HL-60 (cell line): ENCODE data around the gene GRHL1.

Experiments
- DNase-seq, 2 experiments: peaks; one replicate each; pipeline ENCODE4 v3.0.0-alpha.2; 2010 to 2020; ENCODE audit warnings: low read depth in 1 of 2, low spot score in 1 of 2
- H3K27ac ChIP-seq: fragments of 250-450 bp; sonication (Bioruptor Pico); replicated peaks from 2 replicates; pipeline ENCODE4 v1.5.1; 2020; ENCODE audit warnings: mild to moderate bottlenecking, moderate library complexity
- H3K27me3 ChIP-seq: fragments of 250-450 bp; sonication (Bioruptor Pico); 2 replicates; pipeline ENCODE4 v1.5.1; 2021; ENCODE audit warnings: mild to moderate bottlenecking, moderate library complexity; ENCODE audit not compliant: insufficient read depth, poor library complexity, severe bottlenecking
- H3K4me3 ChIP-seq: replicated peaks from 2 replicates; pipeline ENCODE4 v1.5.1; 2011; ENCODE audit warnings: mild to moderate bottlenecking, control low read depth, low read length; ENCODE audit not compliant: insufficient read depth
- CTCF ChIP-seq: IDR thresholded peaks from one replicate; pipeline ENCODE4 v1.5.1; 2011; ENCODE audit warnings: low read length, control low read depth, inconsistent platforms; ENCODE audit not compliant: insufficient read depth
- GABPA ChIP-seq: IDR thresholded peaks from 2 replicates; pipeline ENCODE4 v1.6.1; 2012; ENCODE audit warnings: low read depth
- POLR2AphosphoS5 ChIP-seq: IDR thresholded peaks from 2 replicates; pipeline ENCODE4 v1.6.1; 2012; ENCODE audit warnings: low read depth
- REST ChIP-seq: IDR thresholded peaks from 2 replicates; pipeline ENCODE4 v1.6.1; 2012; ENCODE audit warnings: low read depth; ENCODE audit not compliant: insufficient replicate concordance
- SPI1 ChIP-seq: IDR thresholded peaks from 2 replicates; pipeline ENCODE4 v1.6.1; 2012; ENCODE audit warnings: low read depth, mild to moderate bottlenecking, borderline replicate concordance

GRHL1 gene

GRCh38 chr2:10004401-10004800 lies 52.9 kb downstream of the GRHL1 start:
- H3K27me3 ChIP-seq = no peaks in the 10 kb centered on the region
- no peak overlapping the region for H3K4me3 ChIP-seq
- no peak for DNase-seq
- no peak for TF ChIP-seq REST
- no peak for TF ChIP-seq CTCF
- TF ChIP-seq POLR2AphosphoS5 = no peak
- TF ChIP-seq GABPA = no peak
- no peak for TF ChIP-seq SPI1
- no peak overlapping the region for H3K27ac ChIP-seq

- no peak overlapping the region for H3K27ac ChIP-seq
- no peak overlapping the region for H3K4me3 ChIP-seq
- H3K27me3 ChIP-seq = no peaks in the 10 kb centered on the region
- TF ChIP-seq POLR2AphosphoS5 (no peak), CTCF (no peak), REST (no peak), GABPA (no peak), SPI1 (no peak)
- no peak for DNase-seq
Observed at GRCh38 chr2:10004836-10005235, 53.3 kb downstream of the GRHL1 start.

GRCh38 chr2:10005461-10006235 lies 54.2 kb downstream of the GRHL1 start:
- H3K27me3 ChIP-seq = no peaks in the 10 kb centered on the region
- no peak for TF ChIP-seq POLR2AphosphoS5
- no peak for TF ChIP-seq CTCF
- TF ChIP-seq SPI1 = no peak
- no peak for TF ChIP-seq REST
- no peak for TF ChIP-seq GABPA
- no peak overlapping the region for H3K27ac ChIP-seq
- no peak for DNase-seq
- no peak overlapping the region for H3K4me3 ChIP-seq
